GM12878 (cell line): ENCODE results near the gene CPNE5. TPM values are rescaled to one million over a fixed set of nuclear protein-coding genes. Genes with fewer than 3 reads are reported as not detected.

Experiments used
- ATAC-seq: fragments of 200-7000 bp; cut with Tn5 transposase; 3 replicates; pipeline ENCODE4 v1.9.1; 2020; ENCODE audit warnings: mild to moderate bottlenecking, moderate library complexity
- BruUV-seq: library from RNA; stranded (reverse); fragments of 400-500 nt; replicated peaks from 2 replicates; lab custom pipeline; 2021; lab: Mats Ljungman, UMichigan
- CTCF ChIA-PET: fragments of 300-600 bp; sonication (Branson Sonifier 250); formaldehyde crosslinking; extraction: SDS; loops from one replicate; lab custom pipeline; 2021; ENCODE audit warnings: inconsistent platforms; lab: Yijun Ruan, JAX
- POLR2A ChIA-PET: fragments of 350-600 bp; formaldehyde crosslinking; extraction: SDS; loops from one replicate; lab custom pipeline; 2021; ENCODE audit warnings: inconsistent platforms; lab: Charles Lee
- RAD21 ChIA-PET: fragments of 300-600 bp; sonication (Branson Sonifier 250); formaldehyde crosslinking; loops from one replicate; lab custom pipeline; 2023; ENCODE audit warnings: antibody characterized with exemption; ENCODE audit not compliant: unreplicated experiment; lab: Charles Lee
- SMC1A ChIA-PET: fragments of 300-600 bp; sonication (Branson Sonifier 250); formaldehyde crosslinking; loops from one replicate; lab custom pipeline; 2023; ENCODE audit not compliant: unreplicated experiment, uncharacterized antibody; lab: Charles Lee
- DNase-seq: peaks from one replicate; pipeline ENCODE4 v3.0.0-alpha.2; 2011; ENCODE audit warnings: low read depth, low spot score
- FAIRE-seq: peaks from 3 replicates; lab custom pipeline; 2011; peaks lifted over from hg19 to GRCh38; lab: Jason Lieb, UNC
- H2AFZ ChIP-seq: 2 replicates; pipeline ENCODE4 v1.6.0; 2011; ENCODE audit warnings: low read depth, low read length, control low read depth; ENCODE audit not compliant: control insufficient read depth
- H3K27ac ChIP-seq: 2 replicates; pipeline ENCODE4 v1.5.1; 2011; ENCODE audit warnings: control low read depth; ENCODE audit not compliant: control insufficient read depth, insufficient read depth
- H3K27me3 ChIP-seq, 2 experiments: replicated peaks in 1 of 2; 2 replicates each; pipeline versions ENCODE4 v1.6.0 to v1.6.1; 2011; ENCODE audit warnings: low read length in 1 of 2; ENCODE audit not compliant: control insufficient read depth in 2 of 2, insufficient read depth in 2 of 2
- H3K36me3 ChIP-seq, 2 experiments: 2 replicates each; pipeline ENCODE4 v1.5.1; 2011; ENCODE audit warnings: low read length in 1 of 2; ENCODE audit not compliant: control insufficient read depth in 2 of 2, insufficient read depth in 2 of 2
- H3K4me1 ChIP-seq: 2 replicates; pipeline ENCODE4 v1.6.1; 2011; ENCODE audit warnings: mild to moderate bottlenecking, low read length, moderate library complexity, mixed read lengths; ENCODE audit not compliant: control insufficient read depth, insufficient read depth
- H3K4me2 ChIP-seq: 2 replicates; pipeline ENCODE4 v1.6.0; 2011; ENCODE audit warnings: control low read depth; ENCODE audit not compliant: control insufficient read depth, insufficient read depth
- H3K4me3 ChIP-seq: fragments of 200-600 bp; sonication (generic); 2 replicates; pipeline ENCODE4 v1.5.1; 2016
- H3K79me2 ChIP-seq: 2 replicates; pipeline ENCODE4 v1.6.0; 2011; ENCODE audit warnings: low read length; ENCODE audit not compliant: control insufficient read depth, insufficient read depth
- H3K9ac ChIP-seq: 2 replicates; pipeline ENCODE4 v1.8.0; 2011; ENCODE audit warnings: low read length, control low read depth, mixed read lengths; ENCODE audit not compliant: control insufficient read depth, insufficient read depth
- H3K9me3 ChIP-seq: replicated peaks from 3 replicates; pipeline ENCODE4 v1.5.1; 2011; ENCODE audit warnings: mild to moderate bottlenecking, low read length; ENCODE audit not compliant: control insufficient read depth, insufficient read depth
- H4K20me1 ChIP-seq: 2 replicates; pipeline ENCODE4 v1.6.0; 2011; ENCODE audit not compliant: control insufficient read depth, insufficient read depth
- CHD1 ChIP-seq: IDR thresholded peaks from 2 replicates; pipeline ENCODE4 v1.6.1; 2012; ENCODE audit warnings: low read depth, low read length, improper control_type of control experiment
- NR2F1 ChIP-seq: fragments of 450-650 bp; conservative IDR thresholded peaks from 2 replicates; pipeline ENCODE4 v1.6.1; 2017; ENCODE audit warnings: mild to moderate bottlenecking
- POLR2AphosphoS2 ChIP-seq: IDR thresholded peaks from 2 replicates; pipeline ENCODE4 v1.6.1; 2011; ENCODE audit warnings: low read depth, mild to moderate bottlenecking, low read length, improper control_type of control experiment, moderate library complexity
- SUPT20H ChIP-seq: IDR thresholded peaks from 2 replicates; pipeline ENCODE4 v1.6.1; 2011; ENCODE audit warnings: low read depth, mild to moderate bottlenecking, low read length, moderate library complexity, borderline replicate concordance; ENCODE audit not compliant: control insufficient read depth
- ZNF274 ChIP-seq: IDR thresholded peaks from one replicate; pipeline ENCODE4 v1.8.0; 2011; ENCODE audit not compliant: insufficient read length, insufficient read depth
- WGBS: methylation state at CpG from one replicate; pipeline ENCODE4 v1.1.6; 2016; ENCODE audit warnings: low lambda C conversion rate; ENCODE audit not compliant: insufficient replicate concordance, insufficient coverage; ENCODE audit errors: missing lambda C conversion rate; 5-methylcytosine and 5-hydroxymethylcytosine counted together
- in situ Hi-C: fragments of 300-500 bp; cut with MboI; formaldehyde crosslinking; loops from 9 replicates; pipeline ENCODE4 v1.14.3; 2018; ENCODE audit warnings: mixed read lengths
- intact Hi-C: fragments of 100-400 bp; cut with micrococcal nuclease; formaldehyde crosslinking; loops from one replicate; pipeline ENCODE4 v1.14.2; 2022; ENCODE audit not compliant: unreplicated experiment
- polyA plus RNA-seq, 11 experiments: library from polyadenylated mRNA; depleted of rRNA in 4 of 11; unstranded in 6 of 11; stranded (reverse) in 5 of 11; fragments of >200 nt; fragmentation: Nextera tagmentation in 4 of 11; fragmentation: Illumina TruSeq in 1 of 11; extraction: Ambion mirVana in 4 of 11; extraction: Trizol in 1 of 11; gene quantifications; 1 replicate in 1 of 11; 2 replicates in 10 of 11; pipeline versions ENCODE4 v1.2.1 to v1.2.3, GENCODE V29; 2011 to 2016; ENCODE audit warnings: inconsistent platforms in 2 of 11, missing spikeins in 2 of 11, low read depth in 1 of 11
- total RNA-seq, 4 experiments: library from RNA; depleted of rRNA in 3 of 4; stranded (reverse); fragments of >200 nt in 3 of 4; fragmentation: Illumina TruSeq in 1 of 4; extraction: Trizol in 1 of 4; gene quantifications; 2 replicates each; pipeline versions ENCODE4 v1.2.1 to v1.2.3, GENCODE V29; 2013 to 2021
- TF ChIP-seq, protein P1 (sequence below): IDR thresholded peaks from 2 replicates; pipeline ENCODE4 v1.6.1; 2012; ENCODE audit warnings: low read depth, low read length, improper control_type of control experiment
- TF ChIP-seq, protein P2 (sequence below): fragments of 450-650 bp; IDR thresholded peaks from 2 replicates; pipeline ENCODE4 v1.6.1; 2018; ENCODE audit warnings: mild to moderate bottlenecking, low read depth, moderate library complexity; ENCODE audit not compliant: partially characterized antibody
- TF ChIP-seq, protein P3 (sequence below): fragments of 450-650 bp; conservative IDR thresholded peaks from 2 replicates; pipeline ENCODE4 v1.6.1; 2017; ENCODE audit warnings: mild to moderate bottlenecking, moderate library complexity
- TF ChIP-seq, protein P4 (sequence below): fragments of 450-650 bp; IDR thresholded peaks from 2 replicates; pipeline ENCODE4 v1.6.1; 2016; ENCODE audit warnings: mild to moderate bottlenecking, moderate library complexity, borderline replicate concordance
- TF ChIP-seq, protein P5 (sequence below): fragments of 450-650 bp; IDR thresholded peaks from 2 replicates; pipeline ENCODE4 v1.6.1; 2016; ENCODE audit warnings: mild to moderate bottlenecking

Gene CPNE5
- total and polyA plus RNA-seq, 10 of the 15 experiments (the other 5 are each of a cell fraction or from before 2014, with no cell fraction given), result 2.4 to 39.1 (median 18.2) TPM

DNA sequence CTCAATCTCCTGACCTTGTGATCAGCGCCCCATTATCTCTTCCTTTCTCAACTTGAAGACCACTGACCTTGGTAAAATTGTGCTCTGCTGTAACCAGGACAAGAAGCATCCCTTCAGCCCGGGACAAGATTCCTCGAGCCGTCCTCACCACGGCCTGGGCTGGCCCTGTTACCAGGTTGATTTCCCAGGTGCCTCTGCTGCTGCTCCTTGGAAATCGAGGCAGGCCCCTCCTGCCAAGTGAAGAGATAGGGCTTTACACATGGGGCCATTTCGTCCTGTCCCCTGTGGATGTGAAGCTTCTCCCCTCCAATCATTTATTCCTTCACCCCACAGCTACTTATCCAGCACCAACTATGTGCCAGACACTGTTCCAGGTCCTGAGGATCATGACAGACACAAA, 120.1 kb downstream of the CPNE5 start:
- H3K27me3 ChIP-seq, result no peaks in the 10 kb centered on the region
- in situ Hi-C loops (no loop called here), intact Hi-C loops (no loop called here)
- ATAC-seq (no peak), FAIRE-seq (no peak), DNase-seq (no peak)
- no TSS peak for BruUV-seq
- ChIA-PET CTCF (interaction anchor here (1.3 to 3.5 kb wide), 6 partner anchors 12 to 331 kb away, joined by 3 to 14 read pairs (median 6); no protein-coding TSS in a partner anchor), RAD21 (interaction anchor here (1.4 to 3.6 kb wide), 3 partner anchors 35 to 42 kb away, joined by 3 to 14 read pairs (median 11); no protein-coding TSS in a partner anchor), SMC1A (interaction anchor here (1.3 to 2.0 kb wide), 5 partner anchors 8 to 104 kb away, joined by 3 to 8 read pairs (median 6); no protein-coding TSS in a partner anchor), POLR2A (interaction anchor here (1.0 to 1.9 kb wide), 3 partner anchors 27 to 36 kb away, joined by 3 to 4 read pairs (median 4); no protein-coding TSS in a partner anchor)
- H3K79me2 ChIP-seq, result no peaks in the 10 kb centered on the region
- H3K36me3 ChIP-seq, result no peaks in the 10 kb centered on the region
- H3K27ac ChIP-seq, result no peak overlapping the region
- WGBS, result 63% methylated on average over 7 of the region's 7 CpGs
- no peak overlapping the region for H3K9ac ChIP-seq
- H3K9me3 ChIP-seq, result no peaks in the 10 kb centered on the region
- no peak overlapping the region for H3K4me3 ChIP-seq
- H2AFZ ChIP-seq, result no peak overlapping the region
- no peak overlapping the region for H3K4me2 ChIP-seq
- H3K4me1 ChIP-seq, result peaks cover 12% of the 10 kb centered on the region
- no peaks in the 10 kb centered on the region for H4K20me1 ChIP-seq
- TF ChIP-seq, protein P1, sequence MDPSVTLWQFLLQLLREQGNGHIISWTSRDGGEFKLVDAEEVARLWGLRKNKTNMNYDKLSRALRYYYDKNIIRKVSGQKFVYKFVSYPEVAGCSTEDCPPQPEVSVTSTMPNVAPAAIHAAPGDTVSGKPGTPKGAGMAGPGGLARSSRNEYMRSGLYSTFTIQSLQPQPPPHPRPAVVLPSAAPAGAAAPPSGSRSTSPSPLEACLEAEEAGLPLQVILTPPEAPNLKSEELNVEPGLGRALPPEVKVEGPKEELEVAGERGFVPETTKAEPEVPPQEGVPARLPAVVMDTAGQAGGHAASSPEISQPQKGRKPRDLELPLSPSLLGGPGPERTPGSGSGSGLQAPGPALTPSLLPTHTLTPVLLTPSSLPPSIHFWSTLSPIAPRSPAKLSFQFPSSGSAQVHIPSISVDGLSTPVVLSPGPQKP, result no peak
- TF ChIP-seq ZNF274, result no peak
- TF ChIP-seq CHD1, result no peak
- TF ChIP-seq, protein P2, sequence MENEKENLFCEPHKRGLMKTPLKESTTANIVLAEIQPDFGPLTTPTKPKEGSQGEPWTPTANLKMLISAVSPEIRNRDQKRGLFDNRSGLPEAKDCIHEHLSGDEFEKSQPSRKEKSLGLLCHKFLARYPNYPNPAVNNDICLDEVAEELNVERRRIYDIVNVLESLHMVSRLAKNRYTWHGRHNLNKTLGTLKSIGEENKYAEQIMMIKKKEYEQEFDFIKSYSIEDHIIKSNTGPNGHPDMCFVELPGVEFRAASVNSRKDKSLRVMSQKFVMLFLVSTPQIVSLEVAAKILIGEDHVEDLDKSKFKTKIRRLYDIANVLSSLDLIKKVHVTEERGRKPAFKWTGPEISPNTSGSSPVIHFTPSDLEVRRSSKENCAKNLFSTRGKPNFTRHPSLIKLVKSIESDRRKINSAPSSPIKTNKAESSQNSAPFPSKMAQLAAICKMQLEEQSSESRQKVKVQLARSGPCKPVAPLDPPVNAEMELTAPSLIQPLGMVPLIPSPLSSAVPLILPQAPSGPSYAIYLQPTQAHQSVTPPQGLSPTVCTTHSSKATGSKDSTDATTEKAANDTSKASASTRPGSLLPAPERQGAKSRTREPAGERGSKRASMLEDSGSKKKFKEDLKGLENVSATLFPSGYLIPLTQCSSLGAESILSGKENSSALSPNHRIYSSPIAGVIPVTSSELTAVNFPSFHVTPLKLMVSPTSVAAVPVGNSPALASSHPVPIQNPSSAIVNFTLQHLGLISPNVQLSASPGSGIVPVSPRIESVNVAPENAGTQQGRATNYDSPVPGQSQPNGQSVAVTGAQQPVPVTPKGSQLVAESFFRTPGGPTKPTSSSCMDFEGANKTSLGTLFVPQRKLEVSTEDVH, result no peak
- TF ChIP-seq SUPT20H, result no peak
- no peak for TF ChIP-seq POLR2AphosphoS2
- no peak for TF ChIP-seq NR2F1
- TF ChIP-seq, protein P3, sequence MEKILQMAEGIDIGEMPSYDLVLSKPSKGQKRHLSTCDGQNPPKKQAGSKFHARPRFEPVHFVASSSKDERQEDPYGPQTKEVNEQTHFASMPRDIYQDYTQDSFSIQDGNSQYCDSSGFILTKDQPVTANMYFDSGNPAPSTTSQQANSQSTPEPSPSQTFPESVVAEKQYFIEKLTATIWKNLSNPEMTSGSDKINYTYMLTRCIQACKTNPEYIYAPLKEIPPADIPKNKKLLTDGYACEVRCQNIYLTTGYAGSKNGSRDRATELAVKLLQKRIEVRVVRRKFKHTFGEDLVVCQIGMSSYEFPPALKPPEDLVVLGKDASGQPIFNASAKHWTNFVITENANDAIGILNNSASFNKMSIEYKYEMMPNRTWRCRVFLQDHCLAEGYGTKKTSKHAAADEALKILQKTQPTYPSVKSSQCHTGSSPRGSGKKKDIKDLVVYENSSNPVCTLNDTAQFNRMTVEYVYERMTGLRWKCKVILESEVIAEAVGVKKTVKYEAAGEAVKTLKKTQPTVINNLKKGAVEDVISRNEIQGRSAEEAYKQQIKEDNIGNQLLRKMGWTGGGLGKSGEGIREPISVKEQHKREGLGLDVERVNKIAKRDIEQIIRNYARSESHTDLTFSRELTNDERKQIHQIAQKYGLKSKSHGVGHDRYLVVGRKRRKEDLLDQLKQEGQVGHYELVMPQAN, result no peak
- TF ChIP-seq, protein P4, sequence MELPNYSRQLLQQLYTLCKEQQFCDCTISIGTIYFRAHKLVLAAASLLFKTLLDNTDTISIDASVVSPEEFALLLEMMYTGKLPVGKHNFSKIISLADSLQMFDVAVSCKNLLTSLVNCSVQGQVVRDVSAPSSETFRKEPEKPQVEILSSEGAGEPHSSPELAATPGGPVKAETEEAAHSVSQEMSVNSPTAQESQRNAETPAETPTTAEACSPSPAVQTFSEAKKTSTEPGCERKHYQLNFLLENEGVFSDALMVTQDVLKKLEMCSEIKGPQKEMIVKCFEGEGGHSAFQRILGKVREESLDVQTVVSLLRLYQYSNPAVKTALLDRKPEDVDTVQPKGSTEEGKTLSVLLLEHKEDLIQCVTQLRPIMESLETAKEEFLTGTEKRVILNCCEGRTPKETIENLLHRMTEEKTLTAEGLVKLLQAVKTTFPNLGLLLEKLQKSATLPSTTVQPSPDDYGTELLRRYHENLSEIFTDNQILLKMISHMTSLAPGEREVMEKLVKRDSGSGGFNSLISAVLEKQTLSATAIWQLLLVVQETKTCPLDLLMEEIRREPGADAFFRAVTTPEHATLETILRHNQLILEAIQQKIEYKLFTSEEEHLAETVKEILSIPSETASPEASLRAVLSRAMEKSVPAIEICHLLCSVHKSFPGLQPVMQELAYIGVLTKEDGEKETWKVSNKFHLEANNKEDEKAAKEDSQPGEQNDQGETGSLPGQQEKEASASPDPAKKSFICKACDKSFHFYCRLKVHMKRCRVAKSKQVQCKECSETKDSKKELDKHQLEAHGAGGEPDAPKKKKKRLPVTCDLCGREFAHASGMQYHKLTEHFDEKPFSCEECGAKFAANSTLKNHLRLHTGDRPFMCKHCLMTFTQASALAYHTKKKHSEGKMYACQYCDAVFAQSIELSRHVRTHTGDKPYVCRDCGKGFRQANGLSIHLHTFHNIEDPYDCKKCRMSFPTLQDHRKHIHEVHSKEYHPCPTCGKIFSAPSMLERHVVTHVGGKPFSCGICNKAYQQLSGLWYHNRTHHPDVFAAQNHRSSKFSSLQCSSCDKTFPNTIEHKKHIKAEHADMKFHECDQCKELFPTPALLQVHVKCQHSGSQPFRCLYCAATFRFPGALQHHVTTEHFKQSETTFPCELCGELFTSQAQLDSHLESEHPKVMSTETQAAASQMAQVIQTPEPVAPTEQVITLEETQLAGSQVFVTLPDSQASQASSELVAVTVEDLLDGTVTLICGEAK, result no peak
- TF ChIP-seq, protein P5, sequence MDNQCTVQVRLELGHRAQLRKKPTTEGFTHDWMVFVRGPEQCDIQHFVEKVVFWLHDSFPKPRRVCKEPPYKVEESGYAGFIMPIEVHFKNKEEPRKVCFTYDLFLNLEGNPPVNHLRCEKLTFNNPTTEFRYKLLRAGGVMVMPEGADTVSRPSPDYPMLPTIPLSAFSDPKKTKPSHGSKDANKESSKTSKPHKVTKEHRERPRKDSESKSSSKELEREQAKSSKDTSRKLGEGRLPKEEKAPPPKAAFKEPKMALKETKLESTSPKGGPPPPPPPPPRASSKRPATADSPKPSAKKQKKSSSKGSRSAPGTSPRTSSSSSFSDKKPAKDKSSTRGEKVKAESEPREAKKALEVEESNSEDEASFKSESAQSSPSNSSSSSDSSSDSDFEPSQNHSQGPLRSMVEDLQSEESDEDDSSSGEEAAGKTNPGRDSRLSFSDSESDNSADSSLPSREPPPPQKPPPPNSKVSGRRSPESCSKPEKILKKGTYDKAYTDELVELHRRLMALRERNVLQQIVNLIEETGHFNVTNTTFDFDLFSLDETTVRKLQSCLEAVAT, result no peak
